Measurements from ENCODE around the gene CA10.

Gene CA10

DNA sequence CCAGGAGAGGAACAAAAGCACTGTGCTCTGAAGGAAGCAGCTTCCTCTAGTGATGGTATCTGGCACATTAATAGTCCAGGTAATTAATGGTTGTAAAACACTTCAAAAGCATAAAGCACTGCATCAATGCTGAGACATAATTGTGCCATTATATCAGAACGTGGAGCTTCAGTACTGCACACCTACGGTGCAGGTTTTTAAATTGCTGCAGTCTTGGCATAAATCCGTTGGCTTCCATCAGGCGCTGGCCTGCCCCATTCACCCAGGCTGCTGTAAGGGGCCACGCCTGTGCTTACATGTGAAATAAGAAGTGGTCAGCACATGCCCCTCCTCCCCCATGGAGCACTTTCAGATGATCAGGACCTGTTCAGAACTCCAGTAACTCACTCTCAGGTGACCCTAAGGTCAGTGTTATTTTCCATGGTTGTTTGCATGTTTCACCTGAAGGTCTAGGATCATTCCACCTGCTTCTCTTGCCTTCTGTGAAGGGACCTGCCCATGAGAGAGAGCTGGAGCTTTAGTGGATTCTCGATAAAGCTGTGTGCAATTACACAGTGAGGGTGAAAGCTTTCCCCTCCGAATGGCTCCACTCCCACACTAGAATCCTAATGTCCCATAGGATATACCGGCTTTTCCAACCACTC, 345.3 kb downstream of the CA10 start:
- DNase-seq, result no peak

DNA sequence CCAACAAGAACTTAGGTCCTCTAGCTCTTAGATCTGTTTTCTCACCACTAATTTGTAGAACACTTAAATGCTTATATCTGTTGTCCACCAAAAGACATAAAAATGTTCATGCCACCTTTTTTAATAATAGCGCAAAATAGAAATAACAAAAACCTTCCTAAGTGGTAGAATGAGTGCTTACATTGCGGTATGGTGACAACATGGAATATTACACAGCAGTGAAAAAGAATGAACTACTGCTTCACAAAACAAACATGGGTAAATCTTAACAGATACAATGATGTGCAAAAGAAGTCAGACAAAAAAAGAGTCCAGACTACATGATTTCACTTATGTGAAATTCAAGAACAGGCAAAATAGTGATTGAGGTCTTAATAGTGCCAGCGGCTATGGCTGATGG, 351.1 kb downstream of the CA10 start:
- no peak for DNase-seq

DNA sequence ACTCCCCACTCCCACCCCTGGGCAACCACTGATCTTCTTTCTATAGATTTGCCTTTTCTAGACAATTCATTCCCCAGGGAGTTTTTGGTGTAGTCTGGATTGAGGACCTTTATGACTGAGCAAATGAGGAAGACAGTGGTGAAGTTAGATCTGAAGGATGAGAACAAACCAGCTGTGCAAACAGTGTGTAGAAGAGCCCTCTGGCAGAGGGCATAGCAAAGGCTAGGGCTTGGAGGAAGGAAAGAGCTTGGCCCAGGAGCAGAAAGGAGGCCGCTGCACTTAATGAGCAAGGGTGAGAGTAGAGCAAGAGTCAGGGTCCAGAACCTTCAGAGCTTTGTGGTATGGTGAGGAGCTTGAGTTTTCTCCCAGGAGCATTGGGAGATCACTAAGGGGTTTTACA, 352.7 kb downstream of the CA10 start:
- DNase-seq, result no peak

DNA sequence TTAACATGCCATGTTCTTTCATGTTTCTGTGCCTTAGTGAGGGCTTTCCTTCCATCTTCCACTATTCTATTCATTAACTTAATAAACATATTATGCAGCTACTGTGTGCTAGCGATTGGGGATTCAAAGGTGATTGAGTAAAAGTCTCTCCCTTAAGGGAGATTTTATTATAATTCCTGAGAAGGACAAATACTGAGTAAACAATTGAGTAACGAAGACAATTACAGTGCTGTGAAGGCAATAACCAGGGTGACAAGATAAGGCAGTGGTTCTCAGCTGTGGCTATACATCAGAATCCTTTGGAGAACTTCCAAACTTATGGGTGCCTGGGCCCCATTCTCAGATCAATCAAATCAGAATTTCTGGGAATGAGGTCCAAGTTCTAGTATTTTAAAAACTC, 353.3 kb downstream of the CA10 start:
- no peak for DNase-seq

DNA sequence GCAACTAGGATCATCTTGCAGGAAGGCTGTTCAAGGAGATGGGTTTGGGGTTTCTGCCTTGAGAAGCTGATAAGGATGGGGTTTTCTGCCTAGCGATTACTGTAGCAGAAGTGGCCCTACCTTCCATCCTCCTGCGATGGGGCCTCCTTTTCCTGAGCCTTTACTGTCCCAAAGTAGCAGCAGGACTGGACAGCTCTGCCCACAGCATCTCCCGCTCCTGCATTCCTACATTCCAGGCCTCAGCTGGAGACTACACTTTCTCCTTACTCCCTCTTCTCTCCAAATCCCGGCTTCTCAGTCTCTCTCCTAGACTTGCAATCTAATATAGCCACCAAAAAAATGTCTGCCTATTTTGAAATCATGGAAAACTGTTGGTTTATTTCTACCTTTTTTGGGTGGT, 355.4 kb downstream of the CA10 start:
- no peak for DNase-seq

DNA sequence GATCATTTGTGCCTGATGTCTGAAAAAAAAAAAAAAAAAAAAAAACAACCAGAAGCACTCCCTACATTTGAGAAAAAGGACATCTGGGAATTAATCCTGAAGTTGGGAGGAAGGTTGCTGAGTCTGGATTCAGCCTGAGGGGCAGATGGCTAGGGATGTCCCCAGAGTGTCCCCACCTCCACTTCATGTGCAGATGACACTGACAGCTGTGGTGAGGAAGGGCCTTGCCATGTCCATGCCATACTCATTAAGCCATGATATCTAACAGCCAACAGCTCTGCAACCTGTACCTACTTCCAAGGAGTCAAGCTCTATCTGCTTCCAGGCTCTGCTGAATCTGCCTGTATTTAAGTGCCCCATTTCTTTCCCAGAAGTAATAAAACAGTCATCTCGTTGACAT, 356.0 kb downstream of the CA10 start:
- no peak for DNase-seq

DNA sequence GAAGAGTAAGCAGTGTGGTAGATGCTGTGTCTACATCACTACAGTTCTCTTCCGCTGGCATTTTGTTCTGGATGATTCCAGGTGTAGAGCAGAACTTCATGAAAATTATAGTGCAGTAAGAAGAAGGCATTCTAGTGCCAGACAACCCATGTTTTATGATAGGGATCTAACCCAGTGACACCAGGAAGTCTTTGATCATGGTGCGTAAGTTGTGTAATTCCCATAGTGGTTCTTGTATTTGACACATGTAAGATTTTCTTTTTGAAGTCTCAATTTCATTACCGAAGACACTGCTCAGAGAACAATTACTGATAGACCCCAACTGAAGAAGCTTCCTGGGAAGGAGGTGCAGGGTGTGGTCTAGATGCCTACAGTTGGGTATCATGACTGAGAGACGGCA, 356.9 kb downstream of the CA10 start:
- no peak for DNase-seq

DNA sequence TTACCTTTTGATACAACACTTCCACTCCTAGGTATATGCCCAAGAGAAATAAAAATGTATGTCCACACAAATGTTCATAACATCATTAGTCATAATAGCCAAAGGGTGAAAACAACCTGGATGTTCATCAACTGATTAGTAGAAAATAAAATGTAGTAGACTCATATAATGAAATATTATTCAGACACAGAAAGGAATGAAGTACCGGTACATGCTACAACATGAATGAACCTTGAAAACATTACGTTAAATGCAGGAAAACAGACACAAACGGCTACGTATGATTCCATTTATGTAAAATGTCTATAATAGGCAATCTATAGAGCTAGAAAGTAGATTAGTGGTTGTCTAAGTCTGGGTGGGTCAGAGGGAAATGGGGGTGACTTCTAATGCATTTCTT, 358.5 kb downstream of the CA10 start:
- no peak for DNase-seq

DNA sequence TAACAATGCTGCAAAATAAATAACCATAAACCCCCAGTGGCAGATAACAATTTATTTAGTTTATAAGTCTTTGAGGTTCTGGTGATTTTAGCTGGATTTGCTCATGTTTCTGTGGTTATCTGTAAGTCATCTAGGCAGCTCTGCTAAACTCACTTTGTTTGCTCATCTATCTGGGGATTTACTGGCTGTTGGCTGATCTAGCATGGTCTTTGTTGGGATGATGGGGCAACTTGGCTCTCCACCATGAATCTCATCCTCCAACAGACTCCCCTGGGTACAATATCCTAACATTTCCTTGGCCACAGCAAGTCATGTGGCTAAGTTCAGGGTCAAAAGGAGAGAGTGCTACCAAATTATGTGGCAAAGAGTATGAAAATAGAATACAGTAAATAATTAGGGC, 359.3 kb downstream of the CA10 start:
- no peak for DNase-seq

DNA sequence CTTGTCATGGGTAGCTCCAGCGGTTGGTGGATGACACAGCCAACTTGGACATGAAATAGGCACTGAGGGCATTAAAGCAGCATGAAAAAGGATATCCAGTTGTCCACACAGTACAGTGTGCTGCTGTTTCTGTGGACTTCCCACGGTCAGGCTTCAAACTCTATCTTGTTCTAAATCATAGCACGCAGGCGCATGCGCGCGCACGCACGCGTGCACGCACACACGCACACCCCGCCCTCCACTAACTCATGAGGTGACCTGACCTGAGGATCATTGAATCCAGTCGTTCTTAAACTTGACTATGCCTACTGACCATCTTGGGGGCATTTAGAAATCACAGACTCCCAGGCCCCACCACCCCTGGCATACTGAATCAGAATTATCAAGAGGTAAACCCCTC, 361.4 kb downstream of the CA10 start:
- no peak for DNase-seq

DNA sequence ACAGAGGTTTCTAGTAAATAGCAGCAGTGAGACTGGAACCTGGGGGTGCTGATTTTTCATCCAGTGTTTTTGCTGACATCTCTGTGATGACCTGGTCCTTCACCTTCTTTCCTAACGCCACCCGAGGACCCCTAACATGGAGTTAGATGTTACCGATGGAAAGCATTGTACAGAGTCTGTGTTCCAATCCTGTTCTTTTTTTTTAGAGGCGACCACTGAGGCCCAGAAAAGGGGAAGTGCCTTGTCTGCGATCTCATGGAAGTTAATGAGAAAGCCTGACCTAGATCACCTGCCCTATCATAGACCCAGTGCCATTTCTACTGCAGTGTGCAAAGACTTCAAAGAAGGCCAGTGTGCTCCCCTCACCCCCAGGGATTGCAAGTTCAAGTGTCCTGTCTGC, 362.5 kb downstream of the CA10 start:
- no peak for DNase-seq

DNA sequence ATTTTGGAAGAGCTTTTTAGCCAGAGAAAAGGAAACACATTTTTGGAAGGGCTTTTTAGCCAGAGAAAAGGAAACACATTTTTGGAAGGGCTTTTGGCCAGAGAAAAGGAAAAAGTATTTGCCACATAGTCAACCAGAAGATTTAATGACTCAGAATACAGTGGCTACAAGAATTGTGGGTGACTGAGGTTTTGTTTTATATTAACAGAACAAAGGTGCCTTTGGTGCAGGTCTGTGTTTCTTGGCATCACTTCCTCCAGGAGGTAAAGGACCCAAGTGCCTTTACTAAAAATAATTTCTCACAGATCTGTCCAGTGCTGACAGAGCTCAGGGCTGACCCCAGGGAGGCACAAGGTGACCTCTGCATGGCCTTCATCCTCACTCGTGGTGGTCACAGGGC, 363.1 kb downstream of the CA10 start:
- no peak for DNase-seq

DNA sequence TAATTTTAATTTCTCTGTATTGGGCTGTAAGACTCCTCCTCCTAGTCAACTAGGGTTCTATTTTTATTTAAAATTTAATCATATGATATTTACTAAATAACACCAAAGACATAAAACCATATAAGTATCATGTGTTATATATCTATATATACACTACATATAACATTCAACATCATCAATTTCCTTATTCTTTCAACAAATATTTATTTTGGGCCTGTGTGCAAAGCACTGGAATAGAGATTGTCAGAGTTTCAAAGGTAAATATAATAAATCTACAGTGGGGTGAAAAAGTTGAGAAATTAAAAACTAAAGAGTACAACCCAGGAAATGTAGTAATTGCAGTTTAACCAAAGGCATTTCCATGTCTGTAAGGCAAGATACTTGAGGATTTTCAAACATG, 364.0 kb downstream of the CA10 start:
- DNase-seq, result no peak

DNA sequence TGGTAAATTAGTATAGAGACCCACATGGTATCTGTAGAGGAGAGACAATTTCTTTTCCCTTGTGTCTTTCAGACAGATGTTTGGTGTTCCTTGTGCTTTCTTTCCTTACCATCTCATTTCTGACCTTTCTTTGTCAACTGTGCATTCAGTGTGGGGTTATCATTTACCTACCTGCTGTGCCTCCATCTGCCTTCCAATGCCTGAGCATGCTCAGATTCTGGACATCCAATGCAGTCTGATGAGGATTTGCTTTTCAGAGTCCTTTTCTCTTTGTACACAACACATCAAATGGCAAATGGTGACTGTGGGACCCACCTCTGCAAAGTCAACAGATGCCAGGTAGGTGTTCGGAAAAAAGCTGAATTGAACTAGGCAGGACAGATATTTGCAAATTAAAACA, 364.8 kb downstream of the CA10 start:
- DNase-seq, result no peak

DNA sequence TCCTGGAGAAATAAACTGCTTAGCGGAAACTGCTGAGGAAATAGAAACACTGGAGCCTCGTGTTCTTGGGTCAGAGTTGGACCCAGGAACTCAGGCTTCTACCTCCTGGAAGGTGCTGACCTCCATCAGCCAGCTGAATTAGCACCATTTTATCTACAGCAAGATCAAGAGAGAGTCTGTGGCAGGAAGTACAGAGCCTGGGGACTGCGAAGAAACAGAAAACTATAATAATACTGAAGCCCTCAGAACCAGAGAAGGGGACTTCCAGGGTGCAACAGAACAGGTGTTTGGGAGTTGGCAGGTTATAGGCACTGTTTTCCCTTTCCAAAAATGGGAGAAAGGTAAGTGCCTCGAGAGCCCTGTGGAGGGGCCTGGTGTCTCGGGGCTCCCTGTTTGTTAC, 379.7 kb downstream of the CA10 start:
- DNase-seq, result no peak

DNA sequence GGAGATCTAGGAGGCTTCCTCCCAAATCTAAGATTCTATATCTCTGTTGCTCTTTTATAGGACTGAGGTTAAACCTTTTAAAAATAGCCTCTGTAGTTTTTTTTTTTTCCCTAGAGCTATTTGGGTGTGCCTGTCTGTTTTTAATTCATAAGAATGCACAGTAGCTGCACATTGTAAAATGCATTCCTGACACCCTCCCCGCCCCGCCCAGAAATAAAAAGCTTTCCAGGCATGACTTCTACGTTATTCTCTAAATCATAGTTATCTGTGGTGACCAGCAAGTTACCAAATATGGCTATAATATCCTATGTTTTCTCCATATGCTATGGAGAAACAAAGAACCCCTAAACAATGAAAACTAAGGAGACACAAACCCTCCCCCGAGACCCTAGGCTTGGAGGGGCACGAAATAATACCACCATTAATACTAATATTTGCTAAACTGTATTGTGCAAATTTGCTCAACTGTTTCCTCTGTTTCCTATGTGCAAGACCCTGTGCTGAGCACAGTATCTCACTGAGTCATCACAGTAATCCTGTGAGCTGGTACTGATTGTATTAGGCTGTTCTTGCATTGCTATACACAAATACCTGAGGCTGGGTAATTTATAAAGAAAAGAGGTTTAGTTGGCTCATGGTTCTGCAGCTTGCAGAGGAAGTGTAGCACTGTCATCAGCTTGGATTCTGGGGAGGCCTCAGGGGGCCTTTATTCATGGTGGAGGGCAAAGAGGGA, 388.3 kb downstream of the CA10 start:
- no peak for DNase-seq

DNA sequence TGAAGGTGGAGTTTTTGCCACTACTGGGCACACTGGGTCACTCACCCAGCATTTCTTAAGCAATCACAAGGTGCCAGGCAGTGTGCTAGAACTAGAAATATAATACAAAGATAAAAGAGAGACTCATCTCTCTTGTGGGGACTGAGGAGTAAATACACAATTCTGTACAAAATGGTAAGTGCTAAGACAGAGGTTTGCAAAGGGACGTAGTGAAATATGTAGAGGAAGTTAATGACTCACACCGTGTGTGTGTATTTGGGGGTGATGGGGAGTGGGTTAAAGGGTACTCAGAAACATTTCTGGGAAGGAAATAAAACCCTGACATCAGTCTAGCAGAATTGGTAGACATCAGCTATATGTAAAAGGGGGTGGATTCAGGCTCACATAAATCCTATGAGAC, 389.3 kb downstream of the CA10 start:
- no peak for DNase-seq

DNA sequence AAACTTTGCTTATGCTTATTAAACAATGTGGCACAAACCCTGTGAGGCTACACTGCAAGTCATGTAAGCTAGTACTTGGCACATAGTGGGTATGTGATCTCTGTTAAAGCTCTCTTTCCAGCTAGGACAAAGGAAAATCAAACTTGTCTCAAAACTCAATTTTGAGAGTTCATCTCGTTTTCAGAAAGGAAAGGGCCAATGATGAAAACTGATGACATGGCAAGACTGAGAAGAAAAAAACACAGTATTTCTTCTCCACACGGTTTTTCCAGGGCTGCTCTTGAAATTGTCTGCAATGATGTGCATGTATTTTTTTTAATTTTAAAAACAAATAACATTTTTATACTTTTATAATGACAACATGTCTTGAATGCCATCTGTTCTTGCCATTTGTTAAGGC, 389.8 kb downstream of the CA10 start:
- no peak for DNase-seq

DNA sequence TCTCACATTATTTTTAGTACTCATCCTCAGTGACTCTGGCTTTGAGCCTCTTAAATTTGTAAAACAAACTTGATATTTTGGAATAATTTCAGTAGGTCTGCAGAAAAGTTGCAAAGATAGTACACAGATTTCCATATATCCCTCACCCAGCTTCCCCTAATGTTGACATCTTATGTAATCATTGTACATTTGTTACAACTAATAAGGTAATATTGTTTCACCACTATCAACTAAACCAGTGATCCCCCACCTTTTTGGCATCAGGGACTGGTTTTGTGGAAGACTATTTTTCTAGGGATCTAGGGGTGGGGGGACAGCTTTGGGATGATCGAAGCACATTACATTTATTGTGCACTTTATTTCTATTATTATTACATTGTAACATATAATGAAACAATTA, 391.2 kb downstream of the CA10 start:
- DNase-seq, result no peak

DNA sequence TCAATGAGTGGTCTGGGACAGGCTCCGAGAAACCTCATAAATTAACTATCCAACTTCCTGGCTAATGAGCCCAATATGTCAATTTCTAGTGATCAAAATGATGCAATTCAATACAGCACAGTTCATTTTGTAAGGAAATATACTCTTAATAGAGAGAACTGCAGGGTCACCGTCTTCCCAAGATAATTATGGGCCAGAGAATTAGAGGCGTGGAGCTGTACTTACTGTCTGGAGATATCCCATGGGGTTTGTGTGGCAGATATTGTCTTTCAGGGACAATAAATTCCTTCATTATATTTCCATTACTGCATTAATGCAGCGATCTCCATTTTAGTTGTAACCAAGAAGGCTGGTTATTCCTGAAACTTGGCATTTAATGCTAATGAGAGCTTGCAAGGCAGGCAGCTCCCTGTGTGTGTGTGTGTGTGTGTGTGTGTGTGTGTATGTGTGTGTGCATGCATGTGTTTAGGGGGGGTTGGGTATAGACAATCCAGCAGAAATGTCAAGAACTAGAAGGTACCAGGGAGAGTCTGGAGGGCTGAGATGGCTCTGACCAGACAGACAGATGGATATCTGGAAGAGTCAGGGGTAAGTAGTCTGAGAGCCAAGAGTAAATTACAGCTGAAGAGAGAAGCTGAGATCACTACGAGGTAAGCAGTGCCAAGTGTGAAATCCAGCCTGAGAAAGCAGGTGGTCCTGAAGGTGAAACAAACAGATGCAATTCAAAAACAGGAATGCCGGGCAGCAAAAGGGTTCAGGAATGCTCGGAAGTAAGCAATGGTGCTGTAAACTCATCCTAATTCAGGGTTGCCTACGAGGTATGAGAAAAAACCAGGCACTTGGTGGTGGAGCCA, 393.0 kb downstream of the CA10 start:
- no peak for DNase-seq

DNA sequence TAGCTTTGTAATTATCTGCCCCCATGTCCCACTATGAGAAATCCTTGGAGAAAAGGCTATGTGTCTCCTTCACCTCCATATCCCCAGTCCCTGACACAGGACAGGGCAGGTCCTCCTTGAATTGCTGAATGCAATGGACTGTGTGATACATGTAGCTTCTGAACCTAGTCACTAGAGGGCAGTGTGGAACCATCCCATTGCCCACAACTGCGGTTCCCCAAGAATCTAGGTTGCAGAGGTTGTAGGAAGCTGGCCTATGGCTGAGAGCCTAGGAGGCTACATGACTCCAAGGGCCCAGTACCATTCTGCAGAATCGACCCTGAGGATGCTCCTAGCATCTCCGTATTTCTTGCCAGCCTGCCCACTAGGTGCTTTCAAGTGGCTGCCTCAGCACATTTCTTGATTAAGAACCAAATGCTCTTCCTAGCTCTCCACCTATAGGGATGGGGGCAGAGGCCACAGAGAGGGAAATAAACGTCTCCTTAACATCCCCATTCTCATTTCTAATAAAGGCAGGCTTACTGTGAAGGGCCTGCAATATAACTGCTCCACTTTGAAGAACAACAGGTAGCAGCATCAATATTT, 394.0 kb downstream of the CA10 start:
- DNase-seq, result peak; percentile 15

DNA sequence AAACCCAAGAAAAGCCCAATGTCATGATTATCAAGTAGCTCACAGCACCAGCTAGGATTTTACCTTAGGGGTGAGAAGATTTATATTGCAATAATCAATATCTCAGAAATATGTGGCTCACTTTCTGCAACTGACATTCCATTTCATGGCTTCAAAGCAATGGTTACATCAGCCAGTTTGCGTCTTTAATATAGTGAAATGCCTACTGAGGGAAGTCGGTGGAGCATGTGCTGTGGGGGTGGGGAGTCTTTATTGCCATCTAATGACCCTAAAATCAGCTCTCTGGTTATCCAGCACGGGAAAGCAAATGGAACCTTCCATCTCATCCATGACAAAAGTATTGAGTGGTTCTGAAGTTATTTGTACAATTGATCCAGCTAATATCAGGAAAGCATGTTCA, 395.5 kb downstream of the CA10 start:
- no peak for DNase-seq

DNA sequence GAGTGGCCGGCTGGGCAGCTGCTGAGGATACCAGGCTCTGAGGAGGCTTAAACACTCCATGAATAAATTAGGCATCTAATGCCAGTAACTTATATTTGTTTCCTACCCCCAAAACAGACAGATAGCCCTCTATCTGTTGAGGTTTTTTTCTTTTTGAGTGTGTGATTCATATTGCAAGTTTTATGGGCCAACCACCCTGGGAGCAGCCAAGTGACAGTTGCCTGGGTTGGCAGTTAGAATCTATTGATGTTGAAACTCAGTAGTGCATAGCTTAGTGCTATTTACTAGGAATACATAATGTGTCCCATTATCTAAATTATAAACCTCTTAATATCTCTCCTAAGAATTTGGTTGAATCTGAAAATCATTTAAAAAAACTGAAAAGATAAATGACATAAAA, 397.4 kb downstream of the CA10 start:
- DNase-seq, result no peak

DNA sequence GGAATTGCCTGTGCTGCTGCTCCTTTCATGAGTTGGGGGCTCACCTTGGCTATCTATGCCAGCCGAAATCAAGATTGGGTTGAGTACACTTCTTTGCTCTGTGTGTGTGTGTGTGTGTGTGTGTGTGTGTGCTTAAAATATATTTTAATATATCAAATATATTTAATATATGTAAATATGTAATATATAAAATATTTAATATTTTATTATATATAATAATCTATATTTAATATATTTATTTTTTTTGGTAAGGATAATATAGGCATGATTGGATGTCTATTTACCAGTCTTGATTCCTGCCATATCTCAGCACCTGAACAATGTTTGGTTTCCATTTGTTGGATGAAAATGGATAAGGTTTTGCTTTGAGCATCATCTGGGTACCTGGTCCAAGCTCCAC, 399.3 kb downstream of the CA10 start:
- no peak for DNase-seq
